Hepatocyte (in vitro differentiated cells): Measurements from ENCODE around the gene NUCB2.

Experiments used
- CTCF ChIP-seq: fragments of 200-600 bp; sonication (generic); IDR thresholded peaks from 2 replicates; pipeline ENCODE4 v1.5.1; 2016; ENCODE audit warnings: antibody characterized with exemption, mild to moderate bottlenecking; ENCODE audit not compliant: poor library complexity
- EZH2 ChIP-seq: fragments of 200-600 bp; sonication (generic); IDR thresholded peaks from 2 replicates; pipeline ENCODE4 v1.6.1; 2016; ENCODE audit warnings: antibody characterized with exemption, mild to moderate bottlenecking, borderline replicate concordance
- EZH2phosphoT487 ChIP-seq: fragments of 200-600 bp; sonication (generic); IDR thresholded peaks from one replicate; pipeline ENCODE4 v1.6.1; 2018; ENCODE audit warnings: antibody characterized with exemption, mild to moderate bottlenecking, low read depth, moderate library complexity; ENCODE audit not compliant: unreplicated experiment, severe bottlenecking

GRCh38 chr11:17298302-17298701 is 21.8 kb downstream of the NUCB2 start:
- TF ChIP-seq CTCF (no peak), EZH2 (no peak), EZH2phosphoT487 (no peak)
